HG03159 (cell line): ENCODE measurements around the gene CPZ.

Experiments
- ATAC-seq: cut with Tn5 transposase; IDR thresholded peaks from one replicate; pipeline ENCODE4 v1.9.1; 2021; ENCODE audit warnings: mild to moderate bottlenecking, moderate library complexity; ENCODE audit not compliant: unreplicated experiment

Gene CPZ

GRCh38 chr4:8592366-8593263 is at the start of gene CPZ:
TSS of gene CPZ (plus strand) at chr4:8592765. CDS start at chr4:8592834, 69 bp downstream.
- no peak for ATAC-seq

- ATAC-seq: no peak
Measured at GRCh38 chr4:8542776-8543525, 49.6 kb upstream of the CPZ start.

DNA sequence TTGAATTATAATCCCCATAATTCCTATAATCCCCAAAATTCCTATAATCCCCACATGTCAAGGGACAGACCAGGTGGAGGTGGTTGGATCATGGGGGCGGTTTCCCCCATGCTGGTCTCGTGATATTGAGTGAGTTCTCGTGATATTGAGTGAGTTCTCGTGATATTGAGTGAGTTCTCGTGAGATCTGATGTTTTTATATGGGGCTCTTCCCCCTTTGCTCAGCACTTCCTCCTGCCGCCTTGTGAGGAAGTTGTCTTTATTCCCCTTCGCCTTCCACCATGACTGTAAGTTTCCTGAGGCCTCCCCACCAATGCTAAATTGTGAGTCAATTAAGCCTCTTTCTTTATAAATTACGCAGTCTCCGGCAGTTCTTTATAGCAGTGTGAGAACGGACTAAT is 48.9 kb upstream of the CPZ start:
- ATAC-seq: no peak

- no peak for ATAC-seq
Measured at GRCh38 chr4:8544282-8544681, 48.3 kb upstream of the CPZ start.

- ATAC-seq: no peak
Measured at GRCh38 chr4:8544741-8545438, 47.7 kb upstream of the CPZ start.

GRCh38 chr4:8545439-8545765 is 47.2 kb upstream of the CPZ start:
- no peak for ATAC-seq

- ATAC-seq: no peak
Measured at GRCh38 chr4:8546766-8547107, 45.8 kb upstream of the CPZ start.

DNA sequence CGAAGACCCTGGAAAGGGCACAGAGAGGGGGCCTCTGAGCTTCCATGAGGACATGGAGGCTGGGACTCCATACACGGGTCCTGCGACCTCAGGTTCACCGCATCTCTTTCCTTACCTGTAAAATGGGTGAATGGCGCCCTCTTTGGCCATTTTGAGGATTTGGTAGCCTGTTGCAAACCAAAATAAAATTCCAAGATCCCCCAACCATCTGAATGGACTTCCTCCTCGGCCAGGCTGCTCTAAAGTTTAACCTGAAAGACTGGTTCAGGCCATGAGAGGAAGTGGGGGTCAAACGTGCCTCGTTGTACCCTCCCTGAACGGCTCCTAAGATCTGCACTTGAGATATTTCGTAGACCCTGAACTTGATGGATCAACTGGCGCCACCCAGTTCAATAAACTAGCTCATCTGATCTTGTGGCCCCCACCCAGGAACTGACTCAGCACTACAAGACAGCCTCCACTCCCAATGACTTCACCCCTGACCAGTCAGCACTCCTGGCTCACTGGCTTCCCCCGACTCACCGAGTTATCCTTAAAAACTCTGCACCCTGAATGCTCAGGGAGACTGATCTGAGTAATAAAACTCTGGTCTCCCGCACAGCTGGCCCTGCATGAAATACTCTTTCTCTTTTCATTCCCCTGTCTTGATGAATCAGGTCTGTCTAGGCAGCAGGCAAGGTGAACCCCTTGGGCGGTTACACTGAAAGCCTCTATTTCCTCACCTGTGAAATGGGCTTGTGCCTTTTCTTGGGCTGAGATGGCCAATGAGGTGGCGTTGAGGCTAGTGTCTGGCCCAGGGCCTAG is 45.3 kb upstream of the CPZ start:
- ATAC-seq: no peak

DNA sequence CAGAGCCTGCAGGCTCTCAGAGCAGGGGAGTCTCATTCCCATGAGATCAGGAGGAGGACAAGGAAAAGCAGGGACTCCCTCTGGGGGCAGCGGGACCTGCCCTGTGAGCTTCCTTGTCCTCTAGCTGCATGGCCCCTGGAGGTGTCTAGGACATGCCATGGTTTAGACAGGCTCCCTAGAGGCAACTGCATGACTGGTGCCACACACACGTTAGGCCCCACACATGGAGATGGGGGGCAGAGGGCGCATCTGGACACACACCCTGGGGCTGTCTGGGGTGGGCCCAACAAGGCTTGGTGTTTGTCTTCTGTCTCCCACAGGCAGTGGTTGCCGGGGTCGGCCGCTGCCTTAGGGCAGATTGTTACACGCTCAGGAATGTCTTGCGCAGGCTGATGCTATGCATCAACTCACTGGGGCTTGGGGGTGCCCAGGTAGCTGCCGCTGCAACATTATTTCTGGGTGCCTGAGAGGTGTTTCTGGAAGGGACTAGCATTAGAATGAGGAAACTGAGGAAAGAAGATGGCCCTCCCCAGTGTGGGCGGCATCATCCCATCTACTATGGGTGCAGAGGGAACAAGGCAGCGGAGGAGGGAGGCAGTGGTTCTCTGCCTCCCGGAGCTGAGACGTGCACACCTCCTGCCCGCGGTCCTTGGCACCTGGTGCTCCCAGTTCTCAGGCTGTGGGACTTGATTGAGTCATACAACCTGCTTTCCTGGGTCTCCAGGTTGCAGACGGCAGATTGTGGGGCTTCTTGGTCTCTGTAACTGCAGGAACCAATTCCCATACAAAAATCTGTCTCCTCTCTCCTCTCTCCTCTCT is 44.4 kb upstream of the CPZ start:
- no peak for ATAC-seq

- no peak for ATAC-seq
Measured at GRCh38 chr4:8548731-8549351, 43.7 kb upstream of the CPZ start.

DNA sequence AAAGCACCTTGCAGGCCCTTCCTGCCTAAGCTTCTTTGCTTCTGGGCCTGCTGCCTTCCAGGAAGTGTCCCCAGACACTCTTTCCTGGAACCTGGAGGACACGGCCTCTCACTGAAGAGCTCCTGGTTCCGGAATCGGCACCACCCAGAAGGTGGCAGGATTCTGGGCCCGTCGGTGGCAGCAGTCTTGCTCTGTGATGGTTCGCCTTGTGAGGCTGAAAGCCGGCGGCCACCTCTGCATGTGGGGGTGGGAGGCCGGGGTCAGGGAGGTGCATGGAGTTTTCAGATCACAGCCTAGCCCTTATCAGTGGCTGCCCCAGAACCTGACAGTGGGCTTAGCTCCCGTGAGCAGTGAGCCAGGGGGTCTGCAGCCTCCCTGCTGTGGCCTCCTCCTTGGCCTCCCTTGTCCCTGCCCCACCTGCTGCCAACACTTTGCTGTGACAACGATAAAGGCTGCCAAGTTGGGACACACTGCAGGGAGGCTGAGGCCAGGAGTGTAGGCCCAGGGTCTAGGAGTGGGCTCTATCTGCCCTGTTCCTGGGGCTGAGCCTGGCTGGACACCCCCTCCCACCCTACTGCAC is 43.1 kb upstream of the CPZ start:
- no peak for ATAC-seq

- no peak for ATAC-seq
Measured at GRCh38 chr4:8550691-8551090, 41.9 kb upstream of the CPZ start.

DNA sequence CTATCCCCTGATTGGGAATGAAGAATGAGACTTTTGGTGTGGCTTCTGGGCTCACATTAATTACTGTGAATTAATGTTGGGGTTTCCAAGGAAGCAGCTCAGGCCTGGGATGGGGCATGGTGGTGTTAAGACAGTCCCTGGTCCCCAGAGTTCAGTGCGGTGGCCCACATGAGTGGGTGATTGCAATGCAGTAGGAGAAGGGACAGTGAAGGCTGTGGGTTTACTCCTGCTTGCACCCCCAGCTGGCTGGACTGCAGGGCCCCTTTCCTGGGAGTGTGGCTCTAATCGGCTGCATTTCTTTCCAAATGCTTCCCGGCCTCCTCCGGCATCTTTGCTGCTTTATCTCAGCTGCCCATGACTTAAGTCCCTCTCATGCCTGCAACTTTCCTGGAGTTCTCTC is 40.5 kb upstream of the CPZ start:
- ATAC-seq: no peak

DNA sequence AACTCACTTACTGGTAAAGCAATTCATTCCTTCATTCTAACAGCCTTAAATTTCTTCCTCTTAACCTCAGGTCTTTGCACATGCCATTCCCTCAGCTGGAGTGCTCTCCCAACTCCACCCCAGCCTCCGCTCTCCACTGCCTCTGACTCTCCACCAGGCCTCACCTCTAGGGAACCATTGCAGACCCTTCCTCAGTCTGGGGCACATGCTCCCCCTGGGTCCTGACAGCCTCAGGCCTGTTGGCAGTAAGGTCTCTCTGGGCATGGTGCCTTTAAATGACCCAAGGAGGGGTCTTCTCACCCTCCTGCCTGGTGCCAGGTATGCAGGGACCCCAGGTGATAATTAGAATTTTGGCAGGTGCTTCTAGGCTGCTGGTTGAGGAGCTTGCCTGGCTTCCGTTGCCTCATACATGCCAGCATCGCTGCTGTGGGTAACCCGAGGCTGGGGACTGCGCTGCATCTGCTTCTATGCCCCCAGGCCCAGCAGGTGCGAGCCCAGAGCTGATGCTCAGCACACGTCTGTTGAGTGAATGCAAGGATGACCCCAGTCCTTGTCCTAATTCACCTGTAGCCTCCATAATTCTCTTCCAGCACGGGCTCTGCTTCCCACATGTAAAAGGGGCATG is 39.9 kb upstream of the CPZ start:
- ATAC-seq: no peak

- no peak for ATAC-seq
Measured at GRCh38 chr4:8553216-8553615, 39.3 kb upstream of the CPZ start.

GRCh38 chr4:8553991-8554405 is 38.6 kb upstream of the CPZ start:
- ATAC-seq: no peak

GRCh38 chr4:8554555-8555100 is 37.9 kb upstream of the CPZ start:
- no peak for ATAC-seq

GRCh38 chr4:8555716-8556115 is 36.8 kb upstream of the CPZ start:
- ATAC-seq: no peak
